ENCODE data around the gene EHD1.

EHD1 gene

GRCh38 chr11:64903291-64903833, 24.9 kb upstream of the EHD1 start:
- TF ChIP-seq FOXP2 (optimal IDR thresholded peaks at IDR 0.05; ENCODE audit: control extremely low read depth, extremely low read length, insufficient read depth) (no peak), EZH2 (IDR thresholded peaks at IDR 0.05) (no peak), POLR2AphosphoS5 (IDR thresholded peaks at IDR 0.05; ENCODE audit: borderline replicate concordance, low read depth, low read length) (no peak)
- no peak overlapping the region for H3K4me3 ChIP-seq
- H3K36me3 ChIP-seq (ENCODE audit: insufficient read depth, low read length), result peaks cover 4% of the 10 kb centered on the region
- DNase-seq (ENCODE audit: low read depth, low spot score), result no peak
- no peak overlapping the region for H3K27ac ChIP-seq
- no peaks in the 10 kb centered on the region for H3K9me3 ChIP-seq (ENCODE audit: low read depth, low read length)
- no peak overlapping the region for H3K9ac ChIP-seq (ENCODE audit: insufficient read length)

- H3K4me3 ChIP-seq, result no peak overlapping the region
- no peak overlapping the region for H3K9ac ChIP-seq (ENCODE audit: insufficient read length)
- H3K27ac ChIP-seq, result no peak overlapping the region
- no peak for DNase-seq (ENCODE audit: low read depth, low spot score)
- TF ChIP-seq FOXP2 (optimal IDR thresholded peaks at IDR 0.05; ENCODE audit: control extremely low read depth, extremely low read length, insufficient read depth), result no peak
- no peak for TF ChIP-seq POLR2AphosphoS5 (IDR thresholded peaks at IDR 0.05; ENCODE audit: borderline replicate concordance, low read depth, low read length)
- TF ChIP-seq EZH2 (IDR thresholded peaks at IDR 0.05), result no peak
- H3K9me3 ChIP-seq (ENCODE audit: low read depth, low read length), result no peaks in the 10 kb centered on the region
- H3K36me3 ChIP-seq (ENCODE audit: insufficient read depth, low read length), result peaks cover 4% of the 10 kb centered on the region
Measured at GRCh38 chr11:64902102-64902900, 23.9 kb upstream of the EHD1 start.

- no peak overlapping the region for H3K9ac ChIP-seq (ENCODE audit: insufficient read length)
- peaks cover 4% of the 10 kb centered on the region for H3K36me3 ChIP-seq (ENCODE audit: insufficient read depth, low read length)
- no peak for DNase-seq (ENCODE audit: low read depth, low spot score)
- no peak overlapping the region for H3K4me3 ChIP-seq
- H3K27ac ChIP-seq, result no peak overlapping the region
- no peaks in the 10 kb centered on the region for H3K9me3 ChIP-seq (ENCODE audit: low read depth, low read length)
- no peak for TF ChIP-seq EZH2 (IDR thresholded peaks at IDR 0.05)
- no peak for TF ChIP-seq FOXP2 (optimal IDR thresholded peaks at IDR 0.05; ENCODE audit: control extremely low read depth, extremely low read length, insufficient read depth)
- TF ChIP-seq POLR2AphosphoS5 (IDR thresholded peaks at IDR 0.05; ENCODE audit: borderline replicate concordance, low read depth, low read length), result no peak
Measured at GRCh38 chr11:64900774-64901173, 22.4 kb upstream of the EHD1 start.

- H3K9me3 ChIP-seq (ENCODE audit: low read depth, low read length), result no peaks in the 10 kb centered on the region
- H3K4me3 ChIP-seq, result no peak overlapping the region
- no peak overlapping the region for H3K9ac ChIP-seq (ENCODE audit: insufficient read length)
- peaks cover 2% of the 10 kb centered on the region for H3K36me3 ChIP-seq (ENCODE audit: insufficient read depth, low read length)
- TF ChIP-seq EZH2 (IDR thresholded peaks at IDR 0.05), result no peak
- TF ChIP-seq FOXP2 (optimal IDR thresholded peaks at IDR 0.05; ENCODE audit: control extremely low read depth, extremely low read length, insufficient read depth), result no peak
- no peak for TF ChIP-seq POLR2AphosphoS5 (IDR thresholded peaks at IDR 0.05; ENCODE audit: borderline replicate concordance, low read depth, low read length)
- no peak for DNase-seq (ENCODE audit: low read depth, low spot score)
- H3K27ac ChIP-seq, result no peak overlapping the region
Measured at GRCh38 chr11:64900263-64900678, 21.9 kb upstream of the EHD1 start.

GRCh38 chr11:64898541-64898940, 20.1 kb upstream of the EHD1 start:
- Histone ChIP-seq H3K4me3 (no peak overlapping the region), H3K36me3 (ENCODE audit: insufficient read depth, low read length) (no peaks in the 10 kb centered on the region; the same call in 1 of the 2 replicates), H3K9me3 (ENCODE audit: low read depth, low read length) (no peaks in the 10 kb centered on the region), H3K9ac (ENCODE audit: insufficient read length) (no peak overlapping the region), H3K27ac (no peak overlapping the region)
- no peak for TF ChIP-seq POLR2AphosphoS5 (IDR thresholded peaks at IDR 0.05; ENCODE audit: borderline replicate concordance, low read depth, low read length)
- TF ChIP-seq FOXP2 (optimal IDR thresholded peaks at IDR 0.05; ENCODE audit: control extremely low read depth, extremely low read length, insufficient read depth), result no peak
- TF ChIP-seq EZH2 (IDR thresholded peaks at IDR 0.05), result no peak
- DNase-seq (ENCODE audit: low read depth, low spot score), result no peak

- no peaks in the 10 kb centered on the region for H3K9me3 ChIP-seq (ENCODE audit: low read depth, low read length)
- no peak for TF ChIP-seq FOXP2 (optimal IDR thresholded peaks at IDR 0.05; ENCODE audit: control extremely low read depth, extremely low read length, insufficient read depth)
- no peak overlapping the region for H3K27ac ChIP-seq
- DNase-seq (ENCODE audit: low read depth, low spot score), result no peak
- H3K4me3 ChIP-seq, result no peak overlapping the region
- H3K9ac ChIP-seq (ENCODE audit: insufficient read length), result no peak overlapping the region
- no peaks in the 10 kb centered on the region; the same call in 1 of the 2 replicates for H3K36me3 ChIP-seq (ENCODE audit: insufficient read depth, low read length)
Measured at GRCh38 chr11:64898076-64898445, 19.6 kb upstream of the EHD1 start.

- no peak overlapping the region for H3K9ac ChIP-seq (ENCODE audit: insufficient read length)
- TF ChIP-seq FOXP2 (optimal IDR thresholded peaks at IDR 0.05; ENCODE audit: control extremely low read depth, extremely low read length, insufficient read depth) (no peak), POLR2AphosphoS5 (IDR thresholded peaks at IDR 0.05; ENCODE audit: borderline replicate concordance, low read depth, low read length) (no peak), EZH2 (IDR thresholded peaks at IDR 0.05) (no peak)
- H3K9me3 ChIP-seq (ENCODE audit: low read depth, low read length), result no peaks in the 10 kb centered on the region
- no peaks in the 10 kb centered on the region; the same call in 1 of the 2 replicates for H3K36me3 ChIP-seq (ENCODE audit: insufficient read depth, low read length)
- no peak for DNase-seq (ENCODE audit: low read depth, low spot score)
- no peak overlapping the region for H3K27ac ChIP-seq
- H3K4me3 ChIP-seq, result no peak overlapping the region
Measured at GRCh38 chr11:64897381-64898075, 19.1 kb upstream of the EHD1 start.

GRCh38 chr11:64896448-64897022, 18.1 kb upstream of the EHD1 start:
- no peak for DNase-seq (ENCODE audit: low read depth, low spot score)
- no peaks in the 10 kb centered on the region; the same call in 1 of the 2 replicates for H3K36me3 ChIP-seq (ENCODE audit: insufficient read depth, low read length)
- H3K4me3 ChIP-seq, result no peak overlapping the region
- H3K9ac ChIP-seq (ENCODE audit: insufficient read length), result no peak overlapping the region
- TF ChIP-seq EZH2 (IDR thresholded peaks at IDR 0.05) (no peak), FOXP2 (optimal IDR thresholded peaks at IDR 0.05; ENCODE audit: control extremely low read depth, extremely low read length, insufficient read depth) (no peak), POLR2AphosphoS5 (IDR thresholded peaks at IDR 0.05; ENCODE audit: borderline replicate concordance, low read depth, low read length) (no peak)
- H3K27ac ChIP-seq, result no peak overlapping the region
- H3K9me3 ChIP-seq (ENCODE audit: low read depth, low read length), result no peaks in the 10 kb centered on the region
